HCT116 (cell line): Measurements from ENCODE around the gene OR9Q1. TPM values are rescaled to one million over a fixed set of nuclear protein-coding genes. Genes with fewer than 3 reads are reported as not detected.
"Not testable (repeated sequence)": the region's sequence is repeated elsewhere in the genome, so short reads cannot be mapped to it uniquely, and the experiment has no call there.

Experiments used
- ATAC-seq: fragments of 200-7000 bp; cut with Tn5 transposase; 2 replicates; pipeline ENCODE4 v1.9.1; 2020; ENCODE audit warnings: mild to moderate bottlenecking, moderate library complexity
- BruUV-seq: library from RNA; stranded (reverse); fragments of 400-500 nt; replicated peaks from 2 replicates; lab custom pipeline; 2021; lab: Mats Ljungman, UMichigan
- CTCF ChIA-PET: fragments of 300-600 bp; sonication (Branson Sonifier 250); formaldehyde crosslinking; loops from one replicate; lab custom pipeline; 2021; ENCODE audit warnings: antibody characterized with exemption; lab: Charles Lee
- POLR2A ChIA-PET: fragments of 300-600, 350-600 bp; sonication (Branson Sonifier 250); formaldehyde crosslinking; loops from one replicate; lab custom pipeline; 2021; ENCODE audit warnings: antibody characterized with exemption; lab: Charles Lee
- RAD21 ChIA-PET, 2 experiments: fragments of 300-600 bp; sonication (Branson Sonifier 250); formaldehyde crosslinking; loops; one replicate each; lab custom pipeline; 2023; ENCODE audit warnings: low total read pairs in 2 of 2; ENCODE audit not compliant: uncharacterized antibody in 2 of 2, unreplicated experiment in 2 of 2, low non-redundant PET in 1 of 2; lab: Charles Lee
- DNase-seq: peaks from one replicate; pipeline ENCODE4 v3.0.0-alpha.2; 2010; ENCODE audit warnings: low read depth, low spot score
- H2AFZ ChIP-seq: fragments of 200-600 bp; shearing (Covaris generic), sonication (generic); 2 replicates; pipeline ENCODE4 v1.6.1; 2017; ENCODE audit warnings: low read depth, mixed run types, mixed read lengths, antibody characterized with exemption, low read length; ENCODE audit not compliant: poor library complexity, severe bottlenecking
- H3K27ac ChIP-seq: 2 replicates; pipeline ENCODE4 v1.5.1; 2012; ENCODE audit warnings: low read depth, low read length
- H3K27me3 ChIP-seq: fragments of 200-600 bp; sonication (generic); 2 replicates; pipeline ENCODE4 v1.6.1; 2016; ENCODE audit warnings: mixed run types, low read length, mixed read lengths; ENCODE audit not compliant: insufficient read depth
- H3K36me3 ChIP-seq, 2 experiments: fragments of 200-500 bp in 1 of 2; fragments of 200-600 bp in 1 of 2; sonication (Bioruptor generic) in 1 of 2; sonication (generic) in 1 of 2; 2 replicates each; pipeline versions ENCODE4 v1.5.1 to v1.6.1; 2014 to 2016; ENCODE audit warnings: low read length in 2 of 2, inconsistent platforms in 1 of 2, mixed read lengths in 1 of 2, mixed run types in 1 of 2; ENCODE audit not compliant: insufficient read depth in 2 of 2, control insufficient read depth in 1 of 2
- H3K4me1 ChIP-seq, 2 experiments: fragments of 200-600 bp in 1 of 2; sonication (generic) in 1 of 2; 2 replicates each; pipeline versions ENCODE4 v1.5.1 to v1.6.1; 2012 to 2017; ENCODE audit warnings: low read length in 2 of 2, inconsistent platforms in 1 of 2, mild to moderate bottlenecking in 1 of 2, mixed read lengths in 1 of 2, mixed run types in 1 of 2, moderate library complexity in 1 of 2; ENCODE audit not compliant: insufficient read depth in 2 of 2, control insufficient read depth in 1 of 2
- H3K4me2 ChIP-seq: fragments of 200-600 bp; sonication (generic); 2 replicates; pipeline ENCODE4 v1.6.1; 2017; ENCODE audit warnings: mixed run types, low read length, mixed read lengths
- H3K4me3 ChIP-seq, 2 experiments: fragments of 200-600 bp in 1 of 2; sonication (generic) in 1 of 2; replicated peaks in 1 of 2; 2 replicates each; pipeline ENCODE4 v1.5.1; 2011 to 2016; ENCODE audit warnings: low read length in 2 of 2, control low read depth in 1 of 2, low read depth in 1 of 2, mild to moderate bottlenecking in 1 of 2, mixed read lengths in 1 of 2, mixed run types in 1 of 2
- H3K79me2 ChIP-seq: fragments of 200-600 bp; sonication (generic); 2 replicates; pipeline ENCODE4 v1.6.1; 2017; ENCODE audit warnings: mild to moderate bottlenecking, mixed run types, low read length, moderate library complexity, mixed read lengths; ENCODE audit not compliant: insufficient read depth
- H3K9ac ChIP-seq: fragments of 200-600 bp; sonication (generic); 2 replicates; pipeline ENCODE4 v1.6.1; 2016; ENCODE audit warnings: low read length, mixed read lengths
- H3K9me2 ChIP-seq: fragments of 200-600 bp; sonication (generic), shearing (Covaris generic); 2 replicates; pipeline ENCODE4 v1.6.1; 2017; ENCODE audit warnings: mixed run types, mild to moderate bottlenecking, moderate library complexity; ENCODE audit not compliant: insufficient read depth
- H3K9me3 ChIP-seq, 2 experiments: fragments of 200-500 bp in 1 of 2; fragments of 200-600 bp in 1 of 2; sonication (Bioruptor generic) in 1 of 2; sonication (generic) in 1 of 2; 2 replicates each; pipeline ENCODE4 v1.6.1; 2014 to 2017; ENCODE audit warnings: low read length in 2 of 2, mixed read lengths in 2 of 2, inconsistent platforms in 1 of 2, low read depth in 1 of 2, mild to moderate bottlenecking in 1 of 2, mixed run types in 1 of 2, moderate library complexity in 1 of 2; ENCODE audit not compliant: control insufficient read depth in 1 of 2, insufficient read depth in 1 of 2
- H4K20me1 ChIP-seq: fragments of 200-600 bp; sonication (generic), shearing (Covaris generic); 2 replicates; pipeline ENCODE4 v1.6.1; 2017; ENCODE audit warnings: mixed run types, mild to moderate bottlenecking, moderate library complexity; ENCODE audit not compliant: insufficient read depth
- EZH2phosphoT487 ChIP-seq: fragments of 200-600 bp; IDR thresholded peaks from 2 replicates; pipeline ENCODE4 v1.6.1; 2018; ENCODE audit warnings: antibody characterized with exemption, borderline replicate concordance
- JUND ChIP-seq: IDR thresholded peaks from 2 replicates; pipeline ENCODE4 v1.6.1; 2012
- MAX ChIP-seq: IDR thresholded peaks from 2 replicates; pipeline ENCODE4 v1.6.1; 2012
- SRF ChIP-seq: IDR thresholded peaks from 2 replicates; pipeline ENCODE4 v1.6.1; 2012; ENCODE audit warnings: low read depth
- intact Hi-C: fragments of 100-400 bp; cut with micrococcal nuclease; formaldehyde crosslinking; loops from 2 replicates; pipeline ENCODE4 v1.10.0; 2022
- total RNA-seq: library from RNA; stranded (reverse); gene quantifications from one replicate; pipeline ENCODE4 v1.2.1, GENCODE V29; 2021; ENCODE audit not compliant: unreplicated experiment
- TF ChIP-seq, protein P1 (sequence below): IDR thresholded peaks from 2 replicates; pipeline ENCODE4 v1.6.1; 2012; ENCODE audit warnings: low read depth

OR9Q1 gene
- total RNA-seq, 1 experiment from 2014 or later: not detected

DNA sequence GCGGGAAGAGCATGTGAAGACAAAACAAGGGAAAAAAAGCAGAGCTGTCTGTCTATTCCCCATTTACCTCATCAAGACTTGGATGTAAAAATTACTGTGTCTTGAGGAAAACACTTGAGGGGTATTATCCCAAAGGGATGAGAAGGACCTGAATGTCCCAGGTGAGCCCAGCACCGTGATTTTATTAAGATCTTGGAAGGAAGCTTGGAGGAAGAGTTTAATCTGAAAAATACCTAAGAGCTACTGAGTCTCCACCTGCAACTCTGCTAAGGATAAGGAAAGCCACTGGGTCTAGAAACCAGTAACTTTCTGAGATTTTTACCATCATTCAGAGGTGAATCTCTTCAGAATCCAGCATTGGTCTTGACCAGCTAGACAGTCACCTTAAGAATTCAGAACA lies 188.7 kb downstream of the OR9Q1 start, which contains the start of gene OR1S1:
TSS of gene OR1S1 (plus strand) at position 301 of the 400 bp plus-strand sequence.
- H3K9me2 ChIP-seq, DNase-seq, H3K36me3 ChIP-seq, H3K27me3 ChIP-seq, intact Hi-C loops, H4K20me1 ChIP-seq, POLR2A ChIA-PET, H2AFZ ChIP-seq, ATAC-seq, CTCF ChIA-PET, H3K9ac ChIP-seq, H3K4me1 ChIP-seq, RAD21 ChIA-PET, BruUV-seq, H3K4me3 ChIP-seq, H3K9me3 ChIP-seq, H3K27ac ChIP-seq, H3K79me2 ChIP-seq, H3K4me2 ChIP-seq: not testable (repeated sequence)

DNA sequence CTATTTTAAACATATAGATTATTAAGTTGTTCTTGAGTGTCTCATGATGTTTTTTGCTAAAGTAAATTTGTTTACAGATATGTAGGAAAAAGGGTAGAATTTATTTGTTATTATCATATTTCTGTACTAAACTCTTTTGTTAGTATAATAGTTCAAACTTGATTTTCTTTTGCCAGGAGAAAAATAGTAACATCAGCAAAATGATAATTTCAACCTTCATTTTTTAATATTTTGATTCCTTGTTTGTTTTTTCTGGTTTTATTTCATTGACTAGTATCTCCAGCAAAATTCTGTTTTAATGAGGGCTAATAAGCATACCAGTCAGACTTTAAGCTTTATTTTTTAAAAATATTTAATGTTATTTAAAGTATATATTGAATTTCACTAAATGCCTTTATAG lies 192.8 kb downstream of the OR9Q1 start:
- Histone ChIP-seq H3K9me3 (no peaks in the 10 kb centered on the region), H3K9ac (no peak overlapping the region), H3K79me2 (no peaks in the 10 kb centered on the region), H3K4me3 (no peak overlapping the region), H2AFZ (no peak overlapping the region), H4K20me1 (no peaks in the 10 kb centered on the region; the same call in 1 of the 2 replicates), H3K4me1 (no peaks in the 10 kb centered on the region), H3K9me2 (no peaks in the 10 kb centered on the region), H3K27me3 (no peaks in the 10 kb centered on the region), H3K4me2 (no peak overlapping the region)
- ChIA-PET POLR2A (no interaction called here), RAD21 (no interaction called here), CTCF (no interaction called here)
- intact Hi-C loops: no loop called here
- ATAC-seq: no peak
- no TSS peak for BruUV-seq
- no peak for DNase-seq
- TF ChIP-seq SRF (no peak), EZH2phosphoT487 (no peak), JUND (no peak), MAX (no peak)
- TF ChIP-seq, protein P1, sequence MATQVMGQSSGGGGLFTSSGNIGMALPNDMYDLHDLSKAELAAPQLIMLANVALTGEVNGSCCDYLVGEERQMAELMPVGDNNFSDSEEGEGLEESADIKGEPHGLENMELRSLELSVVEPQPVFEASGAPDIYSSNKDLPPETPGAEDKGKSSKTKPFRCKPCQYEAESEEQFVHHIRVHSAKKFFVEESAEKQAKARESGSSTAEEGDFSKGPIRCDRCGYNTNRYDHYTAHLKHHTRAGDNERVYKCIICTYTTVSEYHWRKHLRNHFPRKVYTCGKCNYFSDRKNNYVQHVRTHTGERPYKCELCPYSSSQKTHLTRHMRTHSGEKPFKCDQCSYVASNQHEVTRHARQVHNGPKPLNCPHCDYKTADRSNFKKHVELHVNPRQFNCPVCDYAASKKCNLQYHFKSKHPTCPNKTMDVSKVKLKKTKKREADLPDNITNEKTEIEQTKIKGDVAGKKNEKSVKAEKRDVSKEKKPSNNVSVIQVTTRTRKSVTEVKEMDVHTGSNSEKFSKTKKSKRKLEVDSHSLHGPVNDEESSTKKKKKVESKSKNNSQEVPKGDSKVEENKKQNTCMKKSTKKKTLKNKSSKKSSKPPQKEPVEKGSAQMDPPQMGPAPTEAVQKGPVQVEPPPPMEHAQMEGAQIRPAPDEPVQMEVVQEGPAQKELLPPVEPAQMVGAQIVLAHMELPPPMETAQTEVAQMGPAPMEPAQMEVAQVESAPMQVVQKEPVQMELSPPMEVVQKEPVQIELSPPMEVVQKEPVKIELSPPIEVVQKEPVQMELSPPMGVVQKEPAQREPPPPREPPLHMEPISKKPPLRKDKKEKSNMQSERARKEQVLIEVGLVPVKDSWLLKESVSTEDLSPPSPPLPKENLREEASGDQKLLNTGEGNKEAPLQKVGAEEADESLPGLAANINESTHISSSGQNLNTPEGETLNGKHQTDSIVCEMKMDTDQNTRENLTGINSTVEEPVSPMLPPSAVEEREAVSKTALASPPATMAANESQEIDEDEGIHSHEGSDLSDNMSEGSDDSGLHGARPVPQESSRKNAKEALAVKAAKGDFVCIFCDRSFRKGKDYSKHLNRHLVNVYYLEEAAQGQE: no peak
- TF ChIP-seq, all 23 proteins: peak for 0
- Histone ChIP-seq H3K36me3 (no peaks in the 10 kb centered on the region), H3K27ac (no peak overlapping the region)
